ENCODE results near the gene KCNMA1. TPM values are rescaled to one million over a fixed set of nuclear protein-coding genes. Genes with fewer than 3 reads are reported as not detected.

Gene KCNMA1
- polyA plus RNA-seq, 1 of the 3 experiments (the other 2 are of a cell fraction) = 107 TPM

GRCh38 chr10:76990561-76990960, 647.0 kb downstream of the KCNMA1 start:
- H3K27ac ChIP-seq (ENCODE audit: low read depth in 2 of 2, low read length in 1 of 2) = no peak overlapping the region
- WGBS (ENCODE audit: low lambda C conversion rate) = 95% methylated on average over 1 of the region's 1 CpG
- H3K9ac ChIP-seq = no peak overlapping the region
- H2AFZ ChIP-seq (ENCODE audit: low read depth) = no peak overlapping the region
- H3K9me2 ChIP-seq = no peaks in the 10 kb centered on the region
- DNase-seq = no peak
- H3K36me3 ChIP-seq (replicated peaks in 1 of 2; ENCODE audit: control insufficient read depth in 1 of 2, insufficient read depth in 2 of 2, low read length in 1 of 2) = peaks cover 0 to 14% of the 10 kb centered on the region in 2 experiments
- H3K4me3 ChIP-seq (ENCODE audit: low read depth in 2 of 2, low read length in 1 of 2) = no peak overlapping the region
- no peaks in the 10 kb centered on the region for H3K9me3 ChIP-seq
- no peak overlapping the region for H3K4me2 ChIP-seq
- H3K4me1 ChIP-seq (ENCODE audit: control insufficient read depth in 1 of 2, insufficient read depth in 2 of 2, low read depth in 1 of 2, low read length in 1 of 2) = peaks cover 0 to 11% of the 10 kb centered on the region in 2 experiments; a peak in 2 of 4 replicates
- ChIA-PET CTCF (interaction anchor here (2.2 kb wide), 1 partner anchor 14 kb away, joined by 13 read pairs; no protein-coding TSS in a partner anchor), POLR2A (no interaction called here)
- no peaks in the 10 kb centered on the region for H4K20me1 ChIP-seq (ENCODE audit: insufficient read depth)
- TF ChIP-seq FOXM1 (IDR thresholded peaks at IDR 0.05; ENCODE audit: low read depth) = no peak
- TF ChIP-seq NFIC (IDR thresholded peaks at IDR 0.05; ENCODE audit: borderline replicate concordance) = no peak
- TF ChIP-seq ZBTB33 (IDR thresholded peaks at IDR 0.05; ENCODE audit: borderline replicate concordance, low read depth) = no peak
- no peak for TF ChIP-seq RXRA (IDR thresholded peaks at IDR 0.05; ENCODE audit: borderline replicate concordance, low read depth)
- TF ChIP-seq YY1 (IDR thresholded peaks at IDR 0.05; ENCODE audit: low read depth) = no peak
- TF ChIP-seq CTCF (IDR thresholded peaks at IDR 0.05) = no peak
- no peak for TF ChIP-seq JUND (IDR thresholded peaks at IDR 0.05)
- TF ChIP-seq RAD21 (IDR thresholded peaks at IDR 0.05; ENCODE audit: low read length) = no peak
- TF ChIP-seq ELF1 (IDR thresholded peaks at IDR 0.05) = no peak
- no peak for TF ChIP-seq TAF1 (IDR thresholded peaks at IDR 0.05; ENCODE audit: borderline replicate concordance, low read depth, low read length)
- TF ChIP-seq, protein P1, sequence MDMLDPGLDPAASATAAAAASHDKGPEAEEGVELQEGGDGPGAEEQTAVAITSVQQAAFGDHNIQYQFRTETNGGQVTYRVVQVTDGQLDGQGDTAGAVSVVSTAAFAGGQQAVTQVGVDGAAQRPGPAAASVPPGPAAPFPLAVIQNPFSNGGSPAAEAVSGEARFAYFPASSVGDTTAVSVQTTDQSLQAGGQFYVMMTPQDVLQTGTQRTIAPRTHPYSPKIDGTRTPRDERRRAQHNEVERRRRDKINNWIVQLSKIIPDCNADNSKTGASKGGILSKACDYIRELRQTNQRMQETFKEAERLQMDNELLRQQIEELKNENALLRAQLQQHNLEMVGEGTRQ (IDR thresholded peaks at IDR 0.05; ENCODE audit: borderline replicate concordance, low read depth, low read length) = no peak
- TF ChIP-seq SMC3 (IDR thresholded peaks at IDR 0.05; ENCODE audit: low read depth, low read length) = no peak
- TF ChIP-seq, protein P2, sequence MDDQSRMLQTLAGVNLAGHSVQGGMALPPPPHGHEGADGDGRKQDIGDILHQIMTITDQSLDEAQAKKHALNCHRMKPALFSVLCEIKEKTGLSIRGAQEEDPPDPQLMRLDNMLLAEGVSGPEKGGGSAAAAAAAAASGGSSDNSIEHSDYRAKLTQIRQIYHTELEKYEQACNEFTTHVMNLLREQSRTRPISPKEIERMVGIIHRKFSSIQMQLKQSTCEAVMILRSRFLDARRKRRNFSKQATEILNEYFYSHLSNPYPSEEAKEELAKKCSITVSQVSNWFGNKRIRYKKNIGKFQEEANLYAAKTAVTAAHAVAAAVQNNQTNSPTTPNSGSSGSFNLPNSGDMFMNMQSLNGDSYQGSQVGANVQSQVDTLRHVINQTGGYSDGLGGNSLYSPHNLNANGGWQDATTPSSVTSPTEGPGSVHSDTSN (IDR thresholded peaks at IDR 0.05) = no peak
- no peak for TF ChIP-seq USF1 (IDR thresholded peaks at IDR 0.05; ENCODE audit: borderline replicate concordance, low read depth)
- TF ChIP-seq MAX (IDR thresholded peaks at IDR 0.05; ENCODE audit: low read depth) = no peak
- no peak for TF ChIP-seq MXI1 (IDR thresholded peaks at IDR 0.05; ENCODE audit: low read depth, low read length)
- no peak for TF ChIP-seq GATA2 (CRISPR knock-in tag; IDR thresholded peaks at IDR 0.05)
- TF ChIP-seq GABPA (IDR thresholded peaks at IDR 0.05; ENCODE audit: low read depth) = no peak
- no peaks in the 10 kb centered on the region for H3K79me2 ChIP-seq (ENCODE audit: insufficient read depth)
- no peaks in the 10 kb centered on the region for H3K27me3 ChIP-seq (ENCODE audit: insufficient read depth)
- no peaks in the 10 kb centered on the region for H3F3A ChIP-seq (replicated peaks; ENCODE audit: insufficient read depth)

All from SK-N-SH (cell line).